ENCODE measurements around the gene HIVEP3.
"Not testable (repeated sequence)": the region's sequence is repeated elsewhere in the genome, so short reads cannot be mapped to it uniquely, and the experiment has no call there.

The HIVEP3 gene

GRCh38 chr1:41921271-41921670 lies 2.5 kb upstream of the HIVEP3 start:
- not testable (repeated sequence) for DNase-seq (ENCODE audit: low read depth in 2 of 3, low spot score in 2 of 3)

DNA sequence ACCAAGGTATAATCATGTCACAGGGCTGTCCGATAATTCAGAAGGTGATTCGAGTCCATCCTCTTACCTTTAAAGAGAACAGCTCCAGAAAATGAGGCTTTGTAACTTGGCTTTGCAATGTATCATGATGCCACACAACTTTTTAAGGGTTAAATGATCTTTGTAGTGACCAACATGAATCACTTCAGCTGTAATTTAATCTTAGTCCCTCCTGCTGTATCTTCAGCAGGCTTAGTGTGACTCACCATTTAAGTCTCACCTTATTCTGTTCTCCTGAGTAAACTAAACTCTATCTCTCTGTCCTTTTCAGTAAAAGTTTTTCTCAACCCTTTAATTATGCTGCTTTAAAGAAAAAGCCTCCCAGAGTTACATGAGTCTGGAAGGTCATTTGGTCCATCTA lies 1.9 kb upstream of the HIVEP3 start:
- no peak for DNase-seq (ENCODE audit: low read depth in 2 of 3, low spot score in 2 of 3)

DNA sequence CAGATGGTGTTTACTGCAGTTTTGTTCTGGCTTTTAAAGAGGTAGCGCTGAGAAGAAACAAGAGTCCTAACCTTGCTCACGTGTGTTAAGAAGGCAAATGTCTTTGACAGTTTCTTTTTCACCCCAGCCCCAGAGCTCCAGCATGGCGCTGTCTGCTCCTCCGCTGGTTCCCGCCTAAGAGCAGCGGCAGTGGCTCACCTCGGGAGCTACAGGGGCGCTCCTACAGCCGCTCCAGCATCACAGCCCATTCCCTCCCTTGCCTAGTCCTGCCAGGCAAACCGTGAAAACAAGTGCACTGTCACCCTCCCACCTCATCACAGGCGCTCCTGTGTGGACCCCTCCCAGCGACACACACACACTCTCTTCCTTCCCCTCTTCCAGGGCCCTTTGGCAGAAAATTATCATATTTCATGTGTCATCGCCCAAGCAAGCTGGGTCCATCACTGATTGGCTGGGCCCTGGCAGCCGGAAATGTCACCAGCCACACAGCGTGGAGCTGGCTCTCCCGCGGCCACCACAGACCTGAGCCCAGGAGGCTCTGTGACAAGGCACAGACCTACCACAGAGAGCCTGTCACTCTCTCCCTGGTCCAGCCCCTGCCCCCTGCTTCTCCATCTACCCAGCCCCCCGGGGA lies 1.2 kb upstream of the HIVEP3 start:
- DNase-seq (ENCODE audit: low read depth in 2 of 3, low spot score in 2 of 3): peak; percentile 45 to 66 (median 62)

GRCh38 chr1:41919131-41919530 lies 409 bp upstream of the HIVEP3 start:
- DNase-seq (ENCODE audit: low read depth in 2 of 3, low spot score in 2 of 3): no peak

- DNase-seq (ENCODE audit: low read depth in 2 of 3, low spot score in 2 of 3): no peak
Measured at GRCh38 chr1:41917835-41918449, 780 bp downstream of the HIVEP3 start.

DNA sequence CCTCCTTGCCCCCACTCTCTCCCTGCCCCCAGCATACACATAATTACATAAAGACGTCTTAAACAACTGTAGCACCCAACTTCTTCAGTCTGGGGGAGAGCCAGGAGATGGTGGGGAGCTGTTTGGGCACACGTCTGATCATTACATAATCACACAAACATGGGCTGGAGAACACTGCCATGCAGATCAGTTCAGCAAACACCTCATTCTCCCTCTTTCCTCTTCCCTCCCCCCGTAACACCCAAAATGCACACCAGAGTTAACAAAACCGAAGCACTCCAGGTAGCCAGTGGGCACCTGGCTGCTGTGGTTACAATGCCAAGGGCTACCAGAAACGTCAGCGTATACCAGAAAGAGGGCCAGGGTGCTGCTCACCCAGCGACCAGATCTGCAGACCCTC lies 1.6 kb downstream of the HIVEP3 start:
- DNase-seq (ENCODE audit: low read depth in 2 of 3, low spot score in 2 of 3): no peak

- DNase-seq (ENCODE audit: low read depth in 2 of 3, low spot score in 2 of 3): no peak
Measured at GRCh38 chr1:41915786-41916571, 2.7 kb downstream of the HIVEP3 start.

DNA sequence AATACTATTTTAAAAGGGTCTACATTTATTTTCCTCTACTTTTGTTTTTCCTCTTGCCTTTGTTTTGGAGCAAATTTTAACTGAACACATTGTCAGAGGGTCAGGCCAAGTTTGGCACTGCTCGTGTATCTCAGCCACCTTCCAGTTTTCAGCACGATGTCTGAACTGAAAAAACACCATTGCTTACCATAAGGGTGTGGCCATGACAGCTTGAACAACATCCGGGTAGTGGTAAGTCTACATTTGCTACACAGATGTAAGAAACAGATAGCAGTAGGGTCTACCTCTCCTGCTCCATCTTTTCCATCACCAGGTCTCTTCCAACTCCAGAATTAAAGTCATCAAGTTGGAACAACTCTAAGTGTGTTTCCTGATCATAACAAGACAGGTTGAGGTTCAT lies 4.2 kb downstream of the HIVEP3 start:
- no peak for DNase-seq (ENCODE audit: low read depth in 2 of 3, low spot score in 2 of 3)

GRCh38 chr1:41913014-41913413 lies 5.7 kb downstream of the HIVEP3 start:
- DNase-seq (ENCODE audit: low read depth in 2 of 3, low spot score in 2 of 3): no peak

- no peak for DNase-seq (ENCODE audit: low read depth in 2 of 3, low spot score in 2 of 3)
Measured at GRCh38 chr1:41908288-41908895, 10.3 kb downstream of the HIVEP3 start.

GRCh38 chr1:41907446-41907845 lies 11.3 kb downstream of the HIVEP3 start:
- DNase-seq (ENCODE audit: low read depth in 2 of 3, low spot score in 2 of 3): no peak

- no peak for DNase-seq (ENCODE audit: low read depth in 2 of 3, low spot score in 2 of 3)
Measured at GRCh38 chr1:41906943-41907342, 11.8 kb downstream of the HIVEP3 start.

DNA sequence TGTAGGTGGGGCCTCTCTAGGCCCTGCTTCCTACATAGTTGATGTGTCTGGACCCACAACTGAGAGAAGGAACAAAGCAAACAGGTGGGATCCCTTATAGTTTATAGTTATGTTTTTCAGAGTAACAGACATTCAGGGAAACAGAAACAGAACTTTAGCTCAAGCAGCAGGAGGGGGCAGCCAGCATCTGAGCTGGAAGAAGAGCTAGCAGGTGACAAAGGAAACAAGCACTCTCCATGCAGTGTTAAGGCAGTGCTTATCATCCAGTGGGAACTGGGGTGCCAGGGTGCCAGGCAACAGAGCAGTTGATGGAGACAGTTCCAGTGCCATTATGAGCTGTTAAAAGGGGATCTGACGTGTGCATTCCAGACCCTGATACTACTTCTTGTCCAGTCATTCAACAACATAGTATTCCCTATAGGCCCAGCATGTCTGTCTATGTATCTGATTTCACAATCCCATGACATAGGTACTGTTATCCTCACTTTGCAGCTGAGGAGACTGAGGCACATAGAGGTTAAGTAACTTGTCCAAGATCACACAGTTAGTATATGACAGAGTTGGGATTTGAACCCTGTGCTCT lies 13.5 kb downstream of the HIVEP3 start:
- DNase-seq (ENCODE audit: low read depth in 2 of 3, low spot score in 2 of 3): no peak

DNA sequence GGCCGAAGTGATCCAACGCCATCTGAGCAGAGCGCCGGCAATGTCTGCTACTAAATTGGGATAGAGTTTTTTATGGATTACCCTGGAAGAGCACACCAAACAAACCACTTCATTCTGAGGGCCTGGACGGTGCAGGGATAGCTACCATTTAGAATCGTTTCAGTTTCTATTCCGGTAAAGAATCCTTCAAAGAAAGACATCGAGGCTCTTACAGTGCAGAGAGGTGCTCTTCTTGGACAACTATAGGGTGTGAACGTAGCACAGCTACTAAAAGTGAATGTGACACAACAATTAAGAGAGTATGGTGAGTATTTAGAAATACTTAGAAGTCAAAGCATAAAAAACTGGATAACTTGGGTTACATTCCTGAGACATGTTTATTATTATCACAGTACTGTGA lies 16.1 kb downstream of the HIVEP3 start:
- DNase-seq (ENCODE audit: low read depth in 2 of 3, low spot score in 2 of 3): no peak

- DNase-seq (ENCODE audit: low read depth in 2 of 3, low spot score in 2 of 3): no peak
Measured at GRCh38 chr1:41902159-41902577, 16.6 kb downstream of the HIVEP3 start.

DNA sequence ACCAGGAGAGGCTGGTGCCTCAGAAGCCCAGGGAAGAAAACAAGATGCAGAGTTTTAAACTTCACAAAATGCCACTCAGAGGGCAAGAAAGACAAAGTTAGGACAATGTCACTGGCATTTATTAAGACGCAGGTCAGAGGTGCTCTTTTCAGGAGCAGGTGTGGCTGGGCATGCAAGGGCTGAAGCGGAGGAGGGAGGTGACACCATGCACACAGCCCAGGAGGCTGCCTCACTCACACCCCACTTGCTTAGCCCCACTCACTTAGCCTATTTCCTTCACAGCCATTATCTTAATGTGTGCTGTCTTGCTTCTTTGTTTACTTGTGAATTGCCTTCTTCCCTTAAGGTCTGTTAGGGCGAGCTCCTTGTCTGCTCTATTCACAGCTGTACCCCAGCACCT lies 17.2 kb downstream of the HIVEP3 start:
- no peak for DNase-seq (ENCODE audit: low read depth in 2 of 3, low spot score in 2 of 3)

DNA sequence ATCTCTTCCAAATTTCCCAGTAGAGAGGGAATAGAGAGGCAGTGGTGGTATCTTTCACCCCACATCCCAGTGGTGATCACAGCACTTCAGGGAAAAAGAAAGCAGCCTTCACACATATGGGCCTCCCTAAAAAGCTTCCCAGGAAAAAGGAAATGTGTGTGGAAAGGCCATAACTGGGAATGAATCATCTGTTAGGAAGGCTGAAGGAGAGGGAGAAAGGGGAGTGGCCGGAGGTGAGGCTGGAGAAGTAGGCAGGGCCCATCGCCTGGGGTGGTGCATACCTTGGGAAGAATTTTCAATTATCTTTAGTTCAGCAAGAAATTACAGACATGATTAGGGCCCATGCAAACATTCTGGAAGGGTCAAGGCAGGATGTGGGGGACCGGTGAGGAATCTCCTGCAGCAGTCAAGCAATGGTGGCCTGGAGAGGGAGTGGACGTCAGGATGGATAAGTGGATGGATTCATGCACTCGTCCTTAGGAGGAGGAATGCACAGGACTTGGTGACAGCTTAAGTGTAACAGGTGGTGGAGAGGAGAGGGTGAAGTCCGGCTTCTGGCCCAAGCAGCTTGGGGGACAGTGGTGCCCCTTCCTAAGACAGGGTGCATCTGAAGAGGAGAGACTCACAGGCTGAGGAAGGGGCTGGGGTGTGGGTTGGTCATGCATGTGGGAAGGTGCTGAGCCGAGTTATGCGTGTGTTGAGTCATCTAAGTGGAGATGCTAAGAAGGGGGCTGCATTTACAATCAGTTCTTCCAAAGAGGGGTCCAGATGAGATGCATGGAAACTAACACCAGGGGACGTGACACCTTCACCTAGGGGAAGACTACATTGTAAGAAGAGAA lies 17.9 kb downstream of the HIVEP3 start:
- no peak for DNase-seq (ENCODE audit: low read depth in 2 of 3, low spot score in 2 of 3)

- DNase-seq (ENCODE audit: low read depth in 2 of 3, low spot score in 2 of 3): no peak
Measured at GRCh38 chr1:41898191-41898713, 20.5 kb downstream of the HIVEP3 start.

DNA sequence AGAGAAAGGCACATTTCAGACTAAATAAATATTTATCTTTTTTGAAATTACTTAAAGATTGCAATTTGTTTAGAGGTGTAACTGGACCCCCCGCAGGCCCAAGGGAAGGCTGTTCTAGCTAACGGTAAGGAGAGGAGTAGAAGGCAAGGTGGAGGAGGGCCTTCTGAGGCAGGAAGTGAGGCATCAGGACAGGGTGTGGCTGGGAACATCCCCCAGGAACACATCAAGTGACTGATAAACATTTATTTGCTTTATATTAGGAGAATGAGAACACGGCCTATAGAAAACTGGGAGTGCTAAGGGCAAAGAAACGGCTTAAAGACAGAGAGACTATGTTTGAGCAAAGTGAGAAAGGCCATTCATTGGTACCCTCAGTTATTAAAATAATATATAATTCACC lies 23.2 kb downstream of the HIVEP3 start:
- no peak for DNase-seq (ENCODE audit: low read depth in 2 of 3, low spot score in 2 of 3)

DNA sequence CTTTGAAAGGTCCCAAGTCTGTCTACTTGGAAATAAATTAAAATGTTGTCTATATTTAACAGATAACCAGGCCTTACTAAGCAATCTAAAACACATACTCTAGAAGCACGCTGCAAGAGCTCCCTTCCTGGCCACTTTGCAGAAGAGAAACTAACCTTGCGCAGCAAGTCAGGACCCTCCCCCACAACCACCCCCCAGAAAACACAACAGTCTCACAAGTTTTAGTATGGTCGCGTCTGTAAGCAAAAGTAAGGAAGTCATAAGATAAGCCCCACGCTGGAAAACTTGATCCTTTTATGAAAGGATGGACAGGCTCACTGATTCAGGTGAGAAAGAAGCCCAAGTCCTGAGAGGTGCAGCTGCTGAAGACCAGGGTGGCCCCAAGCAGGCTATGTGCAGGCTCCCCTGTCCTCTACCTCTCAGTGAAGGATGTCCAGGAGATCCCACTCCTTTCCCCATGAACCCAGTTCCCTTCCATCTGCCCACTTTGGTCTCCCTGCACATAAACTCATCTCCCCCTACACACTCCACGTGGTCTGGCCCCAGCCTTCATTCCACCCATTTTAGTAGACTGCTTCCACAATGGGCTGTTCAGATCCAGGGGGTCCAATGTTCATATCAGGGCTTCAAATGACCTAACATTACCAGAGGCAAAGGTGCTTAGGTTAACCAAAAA lies 23.8 kb downstream of the HIVEP3 start:
- no peak for DNase-seq (ENCODE audit: low read depth in 2 of 3, low spot score in 2 of 3)
